ENCODE measurements around the gene LRP5. TPM values are rescaled to one million over a fixed set of nuclear protein-coding genes. Genes with fewer than 3 reads are reported as not detected.
"Not testable (repeated sequence)": the region's sequence is repeated elsewhere in the genome, so short reads cannot be mapped to it uniquely, and the experiment has no call there.

The LRP5 gene
- polyA plus RNA-seq, 1 donor (not counting 4 experiments of a cell fraction or from before 2014, with no cell fraction given): 6.6 TPM

GRCh38 chr11:68433541-68433940 is 121.2 kb downstream of the LRP5 start:
- FAIRE-seq: no peak
- no peak overlapping the region for H3K9ac ChIP-seq (ENCODE audit: control insufficient read depth, extremely low read depth, insufficient read depth, low read length)

GRCh38 chr11:68434159-68434558 is 121.8 kb downstream of the LRP5 start:
- H4K20me1 ChIP-seq (ENCODE audit: control insufficient read depth, extremely low read depth, insufficient read depth, low read length); H3K9ac ChIP-seq (ENCODE audit: control insufficient read depth, extremely low read depth, insufficient read depth, low read length); H3K79me2 ChIP-seq (ENCODE audit: control insufficient read depth, insufficient read depth, low read length); H3K4me3 ChIP-seq (ENCODE audit: control insufficient read depth in 2 of 3, extremely low read depth in 1 of 3, insufficient read depth in 2 of 3, low read depth in 1 of 3, low read length in 3 of 3); H3K9me1 ChIP-seq (ENCODE audit: control insufficient read depth, extremely low read depth, insufficient read depth, low read length); H3K4me1 ChIP-seq (ENCODE audit: control insufficient read depth, extremely low read depth, insufficient read depth, low read length); H3K27ac ChIP-seq (ENCODE audit: control insufficient read depth, insufficient read depth, low read length); H2AFZ ChIP-seq (ENCODE audit: control insufficient read depth, low read length); H3K4me2 ChIP-seq (ENCODE audit: control insufficient read depth, extremely low read depth, insufficient read depth, low read depth, low read length); dilution Hi-C loops (cut with MboI; ENCODE audit: extremely low pct_ligation_motif_present, low sequenced_read_pairs); H3K27me3 ChIP-seq (ENCODE audit: control insufficient read depth, extremely low read depth, insufficient read depth, low read length); DNase-seq (ENCODE audit: low read depth, low spot score); FAIRE-seq; H3K9me3 ChIP-seq (ENCODE audit: control insufficient read depth, low read depth, low read length): not testable (repeated sequence)
- peaks cover 17 to 20% of the 10 kb centered on the region in 2 experiments for H3K36me3 ChIP-seq (ENCODE audit: control insufficient read depth in 2 of 2, extremely low read depth in 1 of 2, insufficient read depth in 2 of 2, low read length in 2 of 2)

More at GRCh38 chr11:68433541-68433940, 121.2 kb downstream of the LRP5 start:
- peaks cover 9% of the 10 kb centered on the region for H3K4me1 ChIP-seq (ENCODE audit: control insufficient read depth, extremely low read depth, insufficient read depth, low read length)
- no peaks in the 10 kb centered on the region for H4K20me1 ChIP-seq (ENCODE audit: control insufficient read depth, extremely low read depth, insufficient read depth, low read length)
- dilution Hi-C loops (cut with MboI; ENCODE audit: extremely low pct_ligation_motif_present, low sequenced_read_pairs): no loop called here
- no peak for DNase-seq (ENCODE audit: low read depth, low spot score)
- no peak overlapping the region for H3K27ac ChIP-seq (ENCODE audit: control insufficient read depth, insufficient read depth, low read length)
- no peak overlapping the region for H2AFZ ChIP-seq (ENCODE audit: control insufficient read depth, low read length)
- no peak overlapping the region for H3K4me2 ChIP-seq (ENCODE audit: control insufficient read depth, extremely low read depth, insufficient read depth, low read depth, low read length)
- peaks cover 13 to 22% of the 10 kb centered on the region in 2 experiments for H3K36me3 ChIP-seq (ENCODE audit: control insufficient read depth in 2 of 2, extremely low read depth in 1 of 2, insufficient read depth in 2 of 2, low read length in 2 of 2)
- H3K9me3 ChIP-seq (ENCODE audit: control insufficient read depth, low read depth, low read length): peaks cover 8% of the 10 kb centered on the region
- no peaks in the 10 kb centered on the region for H3K9me1 ChIP-seq (ENCODE audit: control insufficient read depth, extremely low read depth, insufficient read depth, low read length)
- H3K79me2 ChIP-seq (ENCODE audit: control insufficient read depth, insufficient read depth, low read length): no peaks in the 10 kb centered on the region
- no peaks in the 10 kb centered on the region for H3K27me3 ChIP-seq (ENCODE audit: control insufficient read depth, extremely low read depth, insufficient read depth, low read length)
- TF ChIP-seq CTCF (optimal IDR thresholded peaks at IDR 0.05 in 1 of 3, IDR thresholded peaks at IDR 0.05 in 1 of 3, conservative IDR thresholded peaks at IDR 0.05 in 1 of 3; ENCODE audit: extremely low read depth in 1 of 3, insufficient read depth in 2 of 3, low read length in 3 of 3) (no peak), EZH2 (IDR thresholded peaks at IDR 0.05; ENCODE audit: low read length) (no peak)
- no peak overlapping the region for H3K4me3 ChIP-seq (ENCODE audit: control insufficient read depth in 2 of 3, extremely low read depth in 1 of 3, insufficient read depth in 2 of 3, low read depth in 1 of 3, low read length in 3 of 3)

Measured in keratinocyte (primary cell).